Measurements from ENCODE around the gene MRPL49. TPM values are rescaled to one million over a fixed set of nuclear protein-coding genes. Genes with fewer than 3 reads are reported as not detected.

The MRPL49 gene
- total and polyA plus RNA-seq, 2 of the 13 experiments (the other 11 are each of a cell fraction or from before 2014, with no cell fraction given), result 39.2 to 53.3 TPM

DNA sequence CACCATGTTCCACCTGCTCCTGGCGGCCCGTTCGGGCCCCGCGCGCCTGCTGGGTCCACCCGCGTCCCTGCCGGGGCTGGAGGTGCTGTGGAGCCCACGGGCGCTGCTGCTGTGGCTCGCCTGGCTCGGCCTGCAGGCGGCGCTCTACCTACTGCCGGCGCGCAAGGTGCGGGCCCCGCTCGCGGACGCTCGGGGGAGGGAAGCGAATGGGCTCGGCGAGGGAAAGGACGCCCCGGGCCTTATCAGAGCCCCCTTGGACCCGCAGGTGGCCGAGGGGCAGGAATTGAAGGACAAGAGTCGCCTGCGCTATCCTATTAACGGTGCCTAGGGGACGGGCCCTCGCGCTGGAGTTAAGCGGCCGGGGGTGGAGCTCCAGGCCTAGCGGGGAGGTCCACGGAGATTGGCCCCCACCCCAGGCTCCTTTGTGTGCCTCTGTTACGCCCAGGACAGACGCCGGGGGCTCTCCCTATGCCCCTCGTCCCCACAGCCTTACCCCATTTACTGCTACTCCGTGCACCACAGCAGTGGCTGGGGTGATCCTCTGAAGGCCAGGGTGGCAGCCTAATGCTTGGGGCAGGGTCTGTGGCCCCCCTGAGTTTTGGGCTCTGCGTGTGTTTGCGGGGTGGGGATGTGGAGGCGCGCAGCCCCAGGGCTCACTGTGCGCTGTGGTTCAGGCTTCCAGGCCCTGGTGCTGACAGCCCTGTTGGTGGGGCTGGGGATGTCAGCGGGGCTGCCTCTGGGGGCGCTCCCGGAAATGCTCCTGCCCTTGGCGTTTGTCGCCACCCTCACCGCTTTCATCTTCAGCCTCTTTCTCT, 9.4 kb upstream of the MRPL49 start (continued):
- TF ChIP-seq ZBTB8A (CRISPR knock-in tag; IDR thresholded peaks at IDR 0.05; ENCODE audit: borderline replicate concordance, low read depth), result no peak
- TF ChIP-seq SP2 (CRISPR knock-in tag; IDR thresholded peaks at IDR 0.05), result peak; percentile 29; the same call in 1 of the 2 replicates
- peak; percentile 64; the same call in 1 of the 2 replicates for TF ChIP-seq ATF7-NPFF (CRISPR knock-in tag; IDR thresholded peaks at IDR 0.05; ENCODE audit: low read depth)
- peak; percentile 25 for TF ChIP-seq POLR2AphosphoS5 (IDR thresholded peaks at IDR 0.05; ENCODE audit: low read depth, low read length)
- TF ChIP-seq ZNF788 (CRISPR knock-in tag; IDR thresholded peaks at IDR 0.05; ENCODE audit: borderline replicate concordance), result no peak
- TF ChIP-seq CREBL2 (CRISPR knock-in tag; IDR thresholded peaks at IDR 0.05; ENCODE audit: borderline replicate concordance), result 0 out of 2 replicates have a peak, but pooled peaks have one; percentile 27
- TF ChIP-seq HHEX (CRISPR knock-in tag; IDR thresholded peaks at IDR 0.05), result no peak
- TF ChIP-seq DNMT3B (CRISPR knock-in tag; conservative IDR thresholded peaks at IDR 0.05), result no peak
- no peak for TF ChIP-seq KLF13 (CRISPR knock-in tag; IDR thresholded peaks at IDR 0.05)
- TF ChIP-seq MEIS2 (CRISPR knock-in tag; IDR thresholded peaks at IDR 0.05), result 0 out of 2 replicates have a peak, but pooled peaks have one; percentile 65
- peak; percentile 5; the same call in 1 of the 2 replicates for TF ChIP-seq NRL (CRISPR knock-in tag; IDR thresholded peaks at IDR 0.05; ENCODE audit: borderline replicate concordance)
- TF ChIP-seq, protein P1, sequence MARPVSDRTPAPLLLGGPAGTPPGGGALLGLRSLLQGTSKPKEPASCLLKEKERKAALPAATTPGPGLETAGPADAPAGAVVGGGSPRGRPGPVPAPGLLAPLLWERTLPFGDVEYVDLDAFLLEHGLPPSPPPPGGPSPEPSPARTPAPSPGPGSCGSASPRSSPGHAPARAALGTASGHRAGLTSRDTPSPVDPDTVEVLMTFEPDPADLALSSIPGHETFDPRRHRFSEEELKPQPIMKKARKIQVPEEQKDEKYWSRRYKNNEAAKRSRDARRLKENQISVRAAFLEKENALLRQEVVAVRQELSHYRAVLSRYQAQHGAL (CRISPR knock-in tag; IDR thresholded peaks at IDR 0.05; ENCODE audit: not compliant biosample characterization), result no peak
- TF ChIP-seq ZFP37 (CRISPR knock-in tag; IDR thresholded peaks at IDR 0.05; ENCODE audit: borderline replicate concordance), result no peak
- no peak for TF ChIP-seq JUND (CRISPR knock-in tag; IDR thresholded peaks at IDR 0.05)
- 0 out of 2 replicates have a peak, but pooled peaks have one; percentile 7 for TF ChIP-seq ZFP82 (CRISPR knock-in tag; IDR thresholded peaks at IDR 0.05; ENCODE audit: borderline replicate concordance)
- peak; percentile 77 for TF ChIP-seq HDAC1 (CRISPR knock-in tag; IDR thresholded peaks at IDR 0.05)
- TF ChIP-seq SKI (IDR thresholded peaks at IDR 0.05; ENCODE audit: partially characterized antibody), result no peak
- TF ChIP-seq ZNF780A (CRISPR knock-in tag; IDR thresholded peaks at IDR 0.05), result peak; percentile 52; the same call in 1 of the 2 replicates
- TF ChIP-seq ZSCAN5A (CRISPR knock-in tag; IDR thresholded peaks at IDR 0.05; ENCODE audit: borderline replicate concordance), result no peak
- no peak; the same call in 1 of the 2 replicates for TF ChIP-seq ZNF552 (CRISPR knock-in tag; IDR thresholded peaks at IDR 0.05; ENCODE audit: borderline replicate concordance)
- peak; percentile 65 for TF ChIP-seq YEATS4 (CRISPR knock-in tag; IDR thresholded peaks at IDR 0.05; ENCODE audit: borderline replicate concordance)
- TF ChIP-seq SPEN (CRISPR knock-in tag; IDR thresholded peaks at IDR 0.05; ENCODE audit: low read depth), result peak; percentile 39; the same call in 1 of the 2 replicates
- no peak for TF ChIP-seq CBX5 (CRISPR knock-in tag; IDR thresholded peaks at IDR 0.05; ENCODE audit: borderline replicate concordance)
- TF ChIP-seq, protein P2, sequence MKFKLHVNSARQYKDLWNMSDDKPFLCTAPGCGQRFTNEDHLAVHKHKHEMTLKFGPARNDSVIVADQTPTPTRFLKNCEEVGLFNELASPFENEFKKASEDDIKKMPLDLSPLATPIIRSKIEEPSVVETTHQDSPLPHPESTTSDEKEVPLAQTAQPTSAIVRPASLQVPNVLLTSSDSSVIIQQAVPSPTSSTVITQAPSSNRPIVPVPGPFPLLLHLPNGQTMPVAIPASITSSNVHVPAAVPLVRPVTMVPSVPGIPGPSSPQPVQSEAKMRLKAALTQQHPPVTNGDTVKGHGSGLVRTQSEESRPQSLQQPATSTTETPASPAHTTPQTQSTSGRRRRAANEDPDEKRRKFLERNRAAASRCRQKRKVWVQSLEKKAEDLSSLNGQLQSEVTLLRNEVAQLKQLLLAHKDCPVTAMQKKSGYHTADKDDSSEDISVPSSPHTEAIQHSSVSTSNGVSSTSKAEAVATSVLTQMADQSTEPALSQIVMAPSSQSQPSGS (CRISPR knock-in tag; IDR thresholded peaks at IDR 0.05), result peak; percentile 60; the same call in 1 of the 2 replicates
- no peak for TF ChIP-seq HNRNPH1 (optimal IDR thresholded peaks at IDR 0.05; ENCODE audit: low read depth, low read length)

Data from HepG2 (cell line).